Body of pancreas (tissue), 4 donors: Measurements from ENCODE around the gene RNF157. TPM values are rescaled to one million over a fixed set of nuclear protein-coding genes. Genes with fewer than 3 reads are reported as not detected.

Source experiments
- ATAC-seq: fragments of 150-250 bp; one replicate; pipeline ENCODE4 v1.9.1; 2016
- DNase-seq, 4 donors: peaks; one replicate each; pipeline ENCODE4 v3.0.0-alpha.2; 2019
- H3K27ac ChIP-seq, 4 donors: fragments of 200-600 bp; sonication (generic); 1 replicate in 3 of 4; 2 replicates in 1 of 4; pipeline versions ENCODE4 v1.5.1 to v1.6.1; 2016 to 2019; ENCODE audit warnings: mild to moderate bottlenecking in 1 of 4, mixed read lengths in 1 of 4, moderate library complexity in 1 of 4
- H3K27me3 ChIP-seq, 2 donors: fragments of 200-600 bp; sonication (generic); one replicate each; pipeline ENCODE4 v1.6.0; 2016; ENCODE audit warnings: mild to moderate bottlenecking in 1 of 2
- H3K36me3 ChIP-seq, 2 donors: fragments of 200-600 bp; sonication (generic); replicated peaks in 1 of 2; 2 replicates each; pipeline ENCODE4 v1.5.1; 2016; ENCODE audit warnings: low read depth in 2 of 2; ENCODE audit not compliant: insufficient read depth in 1 of 2
- H3K4me1 ChIP-seq: fragments of 200-600 bp; sonication (generic); one replicate; pipeline ENCODE4 v1.6.0; 2016
- H3K4me3 ChIP-seq, 2 donors: fragments of 200-600 bp; sonication (generic); 1 replicate in 1 of 2; 2 replicates in 1 of 2; pipeline ENCODE4 v1.5.1; 2016 to 2019
- H3K9me3 ChIP-seq, 3 donors: fragments of 200-600 bp; sonication (generic); 1 replicate in 2 of 3; 2 replicates in 1 of 3; pipeline ENCODE4 v1.5.1; 2016
- POLR2A ChIP-seq, 3 donors: fragments of 450-650 bp; IDR thresholded peaks; one replicate each; pipeline ENCODE4 v1.6.1; 2016; ENCODE audit warnings: antibody characterized with exemption in 3 of 3, mild to moderate bottlenecking in 2 of 3
- WGBS, 2 donors: methylation state at CpG; one replicate each; pipeline ENCODE4 v1.1.5; 2017; 5-methylcytosine and 5-hydroxymethylcytosine counted together
- intact Hi-C: fragments of 100-400 bp; cut with DNase I; formaldehyde crosslinking; loops from one replicate; pipeline ENCODE4 v1.15.1; 2023
- total RNA-seq, 2 donors: library from RNA; depleted of rRNA; stranded (reverse); fragments of >200 nt; gene quantifications; one replicate each; pipeline ENCODE4 v1.1.0, GENCODE V29; 2016
- TF ChIP-seq, protein P1 (sequence below), 7 experiments: fragments of 450-650 bp in 4 of 7; fragments of 200-600 bp in 3 of 7; sonication (generic) in 3 of 7; IDR thresholded peaks; one replicate each; pipeline ENCODE4 v1.5.1; 2016 to 2019; ENCODE audit warnings: antibody characterized with exemption in 7 of 7

The RNF157 gene
- total RNA-seq, 2 donors from 2014 or later = 4.7 to 29.3 TPM

GRCh38 chr17:76131692-76132573 lies 108.4 kb downstream of the RNF157 start:
- no peak for DNase-seq
- Histone ChIP-seq H3K27ac (peak overlapping the region; percentile 54 to 72 (median 64)), H3K27me3 (no peaks in the 10 kb centered on the region), H3K4me3 (no peak overlapping the region), H3K9me3 (no peaks in the 10 kb centered on the region), H3K4me1 (no peaks in the 10 kb centered on the region), H3K36me3 (no peaks in the 10 kb centered on the region)
- ATAC-seq = peak; percentile 5
- TF ChIP-seq POLR2A (IDR thresholded peaks at IDR 0.05) = no peak
- TF ChIP-seq, protein P1, sequence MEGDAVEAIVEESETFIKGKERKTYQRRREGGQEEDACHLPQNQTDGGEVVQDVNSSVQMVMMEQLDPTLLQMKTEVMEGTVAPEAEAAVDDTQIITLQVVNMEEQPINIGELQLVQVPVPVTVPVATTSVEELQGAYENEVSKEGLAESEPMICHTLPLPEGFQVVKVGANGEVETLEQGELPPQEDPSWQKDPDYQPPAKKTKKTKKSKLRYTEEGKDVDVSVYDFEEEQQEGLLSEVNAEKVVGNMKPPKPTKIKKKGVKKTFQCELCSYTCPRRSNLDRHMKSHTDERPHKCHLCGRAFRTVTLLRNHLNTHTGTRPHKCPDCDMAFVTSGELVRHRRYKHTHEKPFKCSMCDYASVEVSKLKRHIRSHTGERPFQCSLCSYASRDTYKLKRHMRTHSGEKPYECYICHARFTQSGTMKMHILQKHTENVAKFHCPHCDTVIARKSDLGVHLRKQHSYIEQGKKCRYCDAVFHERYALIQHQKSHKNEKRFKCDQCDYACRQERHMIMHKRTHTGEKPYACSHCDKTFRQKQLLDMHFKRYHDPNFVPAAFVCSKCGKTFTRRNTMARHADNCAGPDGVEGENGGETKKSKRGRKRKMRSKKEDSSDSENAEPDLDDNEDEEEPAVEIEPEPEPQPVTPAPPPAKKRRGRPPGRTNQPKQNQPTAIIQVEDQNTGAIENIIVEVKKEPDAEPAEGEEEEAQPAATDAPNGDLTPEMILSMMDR (IDR thresholded peaks at IDR 0.05) = no peak
- 51 to 65% methylated on average over 3 to 19 of the region's 21 CpGs for WGBS, 2 donors
- intact Hi-C loops = no loop called here

- no peak for DNase-seq
- H3K27ac ChIP-seq = peak overlapping the region in 2 of 4 donors; percentile 63 to 65
- H3K27me3 ChIP-seq = no peaks in the 10 kb centered on the region
- WGBS, 2 donors = 62 to 74% methylated on average over 20 to 21 of the region's 21 CpGs
- no peak for ATAC-seq
- H3K9me3 ChIP-seq = no peaks in the 10 kb centered on the region
- no peaks in the 10 kb centered on the region for H3K4me1 ChIP-seq
- H3K4me3 ChIP-seq = no peak overlapping the region
- intact Hi-C loops = no loop called here
- TF ChIP-seq POLR2A (IDR thresholded peaks at IDR 0.05) = no peak
- no peaks in the 10 kb centered on the region for H3K36me3 ChIP-seq
Measured at GRCh38 chr17:76131051-76131691, 109.1 kb downstream of the RNF157 start.

- ATAC-seq (no peak), DNase-seq (no peak)
- 56 to 83% methylated on average over 12 to 13 of the region's 13 CpGs for WGBS, 2 donors
- intact Hi-C loops = no loop called here
- H3K4me1 ChIP-seq = no peaks in the 10 kb centered on the region
- no peak overlapping the region for H3K27ac ChIP-seq
- no peaks in the 10 kb centered on the region for H3K36me3 ChIP-seq
- no peaks in the 10 kb centered on the region for H3K27me3 ChIP-seq
- H3K9me3 ChIP-seq = no peaks in the 10 kb centered on the region
- no peak for TF ChIP-seq POLR2A (IDR thresholded peaks at IDR 0.05)
- TF ChIP-seq, protein P1 (IDR thresholded peaks at IDR 0.05) = no peak
- H3K4me3 ChIP-seq = no peak overlapping the region
Measured at GRCh38 chr17:76130473-76130872, 109.8 kb downstream of the RNF157 start.

DNA sequence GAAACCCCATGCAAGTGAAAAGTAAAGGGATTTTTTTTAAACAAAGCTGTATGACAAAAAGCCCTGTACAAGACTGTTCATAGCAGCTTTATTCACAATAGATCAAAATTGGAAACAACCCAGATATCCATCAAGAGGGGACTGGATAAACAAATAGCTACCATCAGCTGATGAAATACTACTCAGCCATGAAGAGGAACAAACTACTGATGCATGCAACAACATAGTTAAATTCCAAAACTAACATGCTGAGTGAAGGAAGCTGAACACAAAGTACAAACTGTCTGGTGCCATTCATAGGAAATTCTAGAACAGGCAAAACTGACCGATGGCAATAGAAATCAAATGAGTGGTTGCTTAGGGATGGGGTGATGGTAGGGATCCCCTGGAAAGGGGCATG lies 114.4 kb downstream of the RNF157 start:
- no peak overlapping the region for H3K4me3 ChIP-seq
- TF ChIP-seq POLR2A (IDR thresholded peaks at IDR 0.05) = no peak
- TF ChIP-seq, protein P1 (IDR thresholded peaks at IDR 0.05) = no peak
- peaks cover 0 to 4% of the 10 kb centered on the region in 2 donors for H3K27me3 ChIP-seq
- H3K36me3 ChIP-seq = no peaks in the 10 kb centered on the region
- no peaks in the 10 kb centered on the region for H3K9me3 ChIP-seq
- ATAC-seq = no peak
- DNase-seq = no peak
- no peak overlapping the region for H3K27ac ChIP-seq
- intact Hi-C loops = no loop called here
- 92 to 100% methylated on average over 1 of the region's 1 CpG for WGBS, 2 donors
- H3K4me1 ChIP-seq = peaks cover 12% of the 10 kb centered on the region

DNA sequence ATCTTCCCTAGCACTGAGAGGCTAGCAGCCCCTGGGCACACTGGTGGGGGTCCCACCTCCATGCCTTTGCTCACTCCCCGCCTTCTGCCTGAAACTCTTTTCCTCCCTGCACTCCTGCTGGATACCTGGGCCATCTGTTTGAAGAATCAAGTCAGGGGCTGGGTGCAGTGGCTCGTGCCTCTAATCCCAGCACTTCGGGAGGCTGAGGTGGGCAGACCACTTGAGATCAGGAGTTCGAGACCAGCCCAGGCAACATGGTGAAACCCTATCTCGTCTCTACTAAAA lies 115.0 kb downstream of the RNF157 start:
- Histone ChIP-seq H3K27ac (no peak overlapping the region), H3K4me3 (no peak overlapping the region), H3K9me3 (no peaks in the 10 kb centered on the region), H3K36me3 (no peaks in the 10 kb centered on the region), H3K27me3 (peaks cover 0 to 4% of the 10 kb centered on the region in 2 donors), H3K4me1 (peaks cover 12% of the 10 kb centered on the region)
- DNase-seq = no peak
- TF ChIP-seq POLR2A (IDR thresholded peaks at IDR 0.05) = no peak
- TF ChIP-seq, protein P1 (IDR thresholded peaks at IDR 0.05) = no peak
- no peak for ATAC-seq
- 60 to 75% methylated on average over 5 of the region's 5 CpGs for WGBS, 2 donors
- intact Hi-C loops = no loop called here
